DMS79 (cell line): ENCODE data around the gene IER3IP1.
"Not testable (repeated sequence)": the region's sequence is repeated elsewhere in the genome, so short reads cannot be mapped to it uniquely, and the experiment has no call there.

Experiments
- DNase-seq: peaks from one replicate; lab custom pipeline; 2025; lab: John Stamatoyannopoulos, UW

Gene IER3IP1

GRCh38 chr18:47175898-47176575 is at the start of gene IER3IP1:
Gene IER3IP1, minus strand, starts transcription at chr18:47176364. Its CDS starts 87 bp downstream, at chr18:47176277.
- peak; percentile 74 for DNase-seq

- DNase-seq: peak; percentile 16
Observed at GRCh38 chr18:47215554-47216138, 39.5 kb upstream of the IER3IP1 start.

- DNase-seq: no peak
Observed at GRCh38 chr18:47209171-47209570, 33.0 kb upstream of the IER3IP1 start.

- no peak for DNase-seq
Observed at GRCh38 chr18:47206945-47207637, 30.9 kb upstream of the IER3IP1 start.

- DNase-seq: no peak
Observed at GRCh38 chr18:47204908-47205522, 28.9 kb upstream of the IER3IP1 start.

- no peak for DNase-seq
Observed at GRCh38 chr18:47203626-47204464, 27.7 kb upstream of the IER3IP1 start.

- not testable (repeated sequence) for DNase-seq
Observed at GRCh38 chr18:47195961-47196360, 19.8 kb upstream of the IER3IP1 start.

GRCh38 chr18:47191961-47192360 is 15.8 kb upstream of the IER3IP1 start:
- DNase-seq: no peak

- no peak for DNase-seq
Observed at GRCh38 chr18:47187721-47188120, 11.6 kb upstream of the IER3IP1 start.

- no peak for DNase-seq
Observed at GRCh38 chr18:47184419-47185050, 8.4 kb upstream of the IER3IP1 start.

- DNase-seq: not testable (repeated sequence)
Observed at GRCh38 chr18:47182156-47182555, 6.0 kb upstream of the IER3IP1 start.

GRCh38 chr18:47180765-47181164 is 4.6 kb upstream of the IER3IP1 start:
- no peak for DNase-seq

- peak; percentile 7 for DNase-seq
Observed at GRCh38 chr18:47179520-47179919, 3.4 kb upstream of the IER3IP1 start.

- DNase-seq: no peak
Observed at GRCh38 chr18:47175283-47175897, 774 bp downstream of the IER3IP1 start.

GRCh38 chr18:47174545-47175116 is 1.5 kb downstream of the IER3IP1 start:
- DNase-seq: no peak

- DNase-seq: no peak
Observed at GRCh38 chr18:47172476-47172875, 3.7 kb downstream of the IER3IP1 start.

GRCh38 chr18:47168913-47169312 is 7.3 kb downstream of the IER3IP1 start:
- no peak for DNase-seq

GRCh38 chr18:47168509-47168908 is 7.7 kb downstream of the IER3IP1 start:
- DNase-seq: no peak

GRCh38 chr18:47166294-47166693 is 9.9 kb downstream of the IER3IP1 start:
- DNase-seq: no peak

- DNase-seq: no peak
Observed at GRCh38 chr18:47163241-47163640, 12.9 kb downstream of the IER3IP1 start.

GRCh38 chr18:47160256-47160655 is 15.9 kb downstream of the IER3IP1 start:
- DNase-seq: no peak
